Vagina (tissue), 2 donors: ENCODE results near the gene SLC16A6. TPM values are rescaled to one million over a fixed set of nuclear protein-coding genes. Genes with fewer than 3 reads are reported as not detected.
"Not testable (repeated sequence)": the region's sequence is repeated elsewhere in the genome, so short reads cannot be mapped to it uniquely, and the experiment has no call there.

Source experiments
- DNase-seq, 2 donors: peaks; one replicate each; pipeline ENCODE4 v3.0.0-alpha.2; 2017; ENCODE audit errors: extremely low spot score in 2 of 2
- H3K27ac ChIP-seq: fragments of 200-600 bp; sonication (generic); one replicate; pipeline ENCODE4 v1.5.1; 2019
- H3K27me3 ChIP-seq: fragments of 200-600 bp; sonication (generic); one replicate; pipeline ENCODE4 v1.5.1; 2019
- H3K36me3 ChIP-seq, 2 donors: fragments of 200-600 bp; sonication (generic); one replicate each; pipeline ENCODE4 v1.5.1; 2017 to 2019
- H3K4me1 ChIP-seq: fragments of 200-600 bp; sonication (generic); one replicate; pipeline ENCODE4 v1.5.1; 2019
- H3K4me3 ChIP-seq, 2 donors: fragments of 200-600 bp; sonication (generic); 1 replicate in 1 of 2; 2 replicates in 1 of 2; pipeline ENCODE4 v1.5.1; 2016 to 2019
- H3K9me3 ChIP-seq: fragments of 200-600 bp; sonication (generic); one replicate; pipeline ENCODE4 v1.5.1; 2019
- CTCF ChIP-seq, 3 experiments: fragments of 450-650 bp in 2 of 3; fragments of 200-600 bp in 1 of 3; sonication (generic) in 1 of 3; IDR thresholded peaks; one replicate each; pipeline ENCODE4 v1.5.1; 2017 to 2019; ENCODE audit warnings: antibody characterized with exemption in 3 of 3, mild to moderate bottlenecking in 2 of 3, moderate library complexity in 2 of 3
- POLR2A ChIP-seq, 2 donors: fragments of 450-650 bp; IDR thresholded peaks; one replicate each; pipeline ENCODE4 v1.6.1; 2017; ENCODE audit warnings: antibody characterized with exemption in 2 of 2, mild to moderate bottlenecking in 2 of 2, moderate library complexity in 2 of 2
- POLR2AphosphoS5 ChIP-seq, 2 donors: sonication (generic); formaldehyde crosslinking; IDR thresholded peaks; one replicate each; pipeline ENCODE4 v1.9.0; 2017; ENCODE audit warnings: antibody characterized with exemption in 2 of 2, mild to moderate bottlenecking in 2 of 2, low read depth in 1 of 2; ENCODE audit not compliant: insufficient read depth in 1 of 2
- intact Hi-C: fragments of 100-400 bp; cut with DNase I; formaldehyde crosslinking; loops from one replicate; pipeline ENCODE4 v1.15.1; 2023
- total RNA-seq: library from RNA; depleted of rRNA; stranded (reverse); fragments of >200 nt; gene quantifications from one replicate; pipeline ENCODE4 v1.2.3, GENCODE V29; 2016

SLC16A6 gene
- total RNA-seq, 1 donor from 2014 or later = 2.7 TPM

GRCh38 chr17:68288375-68288774 lies 2.6 kb downstream of the SLC16A6 start:
- TF ChIP-seq CTCF (IDR thresholded peaks at IDR 0.05) = no peak
- no peak for TF ChIP-seq POLR2AphosphoS5 (IDR thresholded peaks at IDR 0.05; ENCODE audit: insufficient read depth in 1 of 2, low read depth in 1 of 2)
- no peak for TF ChIP-seq POLR2A (IDR thresholded peaks at IDR 0.05)
- no peak for DNase-seq
- H3K9me3 ChIP-seq = no peaks in the 10 kb centered on the region
- H3K27me3 ChIP-seq = no peaks in the 10 kb centered on the region
- H3K36me3 ChIP-seq = no peaks in the 10 kb centered on the region
- H3K4me1 ChIP-seq = peaks cover 33% of the 10 kb centered on the region
- intact Hi-C loops = no loop called here
- H3K4me3 ChIP-seq = no peak overlapping the region
- H3K27ac ChIP-seq = no peak overlapping the region

- H3K4me3 ChIP-seq, DNase-seq, H3K9me3 ChIP-seq, H3K27me3 ChIP-seq, H3K4me1 ChIP-seq, H3K27ac ChIP-seq, intact Hi-C loops, H3K36me3 ChIP-seq: not testable (repeated sequence)
These were observed 9.0 kb downstream of the SLC16A6 start for GRCh38 chr17:68281965-68282364.

- Histone ChIP-seq H3K27me3 (no peaks in the 10 kb centered on the region), H3K36me3 (peaks cover 0 to 9% of the 10 kb centered on the region in 2 donors), H3K27ac (no peak overlapping the region), H3K9me3 (no peaks in the 10 kb centered on the region), H3K4me3 (no peak overlapping the region), H3K4me1 (no peaks in the 10 kb centered on the region)
- no peak for TF ChIP-seq POLR2AphosphoS5 (IDR thresholded peaks at IDR 0.05; ENCODE audit: insufficient read depth in 1 of 2, low read depth in 1 of 2)
- TF ChIP-seq CTCF (IDR thresholded peaks at IDR 0.05) = no peak
- TF ChIP-seq POLR2A (IDR thresholded peaks at IDR 0.05) = no peak
- peak in 1 of 2 donors; percentile 3 for DNase-seq
- intact Hi-C loops = loop anchor here (10.0 kb wide), 1 partner anchor 147 kb away; no protein-coding TSS in a partner anchor
These were observed 13.1 kb downstream of the SLC16A6 start for GRCh38 chr17:68277807-68278206.

GRCh38 chr17:68276339-68276738 lies 14.6 kb downstream of the SLC16A6 start:
- not testable (repeated sequence) for H3K4me1 ChIP-seq, H3K27ac ChIP-seq, H3K27me3 ChIP-seq, H3K9me3 ChIP-seq, DNase-seq, H3K36me3 ChIP-seq, H3K4me3 ChIP-seq
- intact Hi-C loops = loop anchor here (10.0 kb wide), 1 partner anchor 148 kb away; no protein-coding TSS in a partner anchor

- Histone ChIP-seq H3K27ac (no peak overlapping the region), H3K4me3 (no peak overlapping the region), H3K36me3 (peaks cover 0 to 9% of the 10 kb centered on the region in 2 donors), H3K4me1 (no peaks in the 10 kb centered on the region), H3K27me3 (no peaks in the 10 kb centered on the region), H3K9me3 (no peaks in the 10 kb centered on the region)
- DNase-seq = no peak
- TF ChIP-seq CTCF (IDR thresholded peaks at IDR 0.05) = no peak
- intact Hi-C loops = loop anchor here (10.0 kb wide), 1 partner anchor 151 kb away; no protein-coding TSS in a partner anchor
These were observed 17.2 kb downstream of the SLC16A6 start for GRCh38 chr17:68273722-68274121.

- DNase-seq, H3K36me3 ChIP-seq, intact Hi-C loops, H3K4me3 ChIP-seq, H3K27me3 ChIP-seq, H3K9me3 ChIP-seq, H3K4me1 ChIP-seq, H3K27ac ChIP-seq: not testable (repeated sequence)
These were observed 25.1 kb downstream of the SLC16A6 start for GRCh38 chr17:68265833-68266232.
